ENCODE measurements around the gene SIAH2. TPM values are rescaled to one million over a fixed set of nuclear protein-coding genes. Genes with fewer than 3 reads are reported as not detected.
A peak's percentile ranks its signal among the peaks of the same experiment; 100 is the strongest.

Gene SIAH2
- total and polyA plus RNA-seq, 2 experiments from 2014 or later, result 43.6 to 57.9 TPM

DNA sequence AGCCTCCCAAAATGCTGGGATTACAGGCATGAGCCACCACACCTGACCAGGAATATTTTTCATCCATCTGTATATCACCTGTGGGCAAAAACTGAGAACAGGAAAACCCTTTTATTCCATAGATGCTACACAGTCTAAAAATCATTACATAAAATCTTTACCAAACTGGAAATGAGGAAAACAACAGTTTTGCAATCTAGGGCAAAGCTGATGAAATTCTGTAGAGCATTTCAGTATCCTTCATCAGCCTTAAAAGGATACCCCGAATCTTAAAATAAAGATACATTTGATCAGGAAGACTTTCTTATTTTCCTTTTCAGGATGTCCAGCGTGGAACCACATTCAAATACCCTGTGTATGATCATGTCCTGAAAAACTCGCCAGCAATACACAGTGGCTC is 7.1 kb downstream of the SIAH2 start:
- 96% methylated on average over 3 of the region's 3 CpGs for WGBS (ENCODE audit: low lambda C conversion rate, missing lambda C conversion rate)
- H3K4me3 ChIP-seq, result no peak overlapping the region
- H3K4me2 ChIP-seq, result no peak overlapping the region
- TF ChIP-seq EZH2phosphoT487 (IDR thresholded peaks at IDR 0.05; ENCODE audit: low read depth, severe bottlenecking, unreplicated experiment) (no peak), EZH2 (IDR thresholded peaks at IDR 0.05; ENCODE audit: borderline replicate concordance) (no peak)
- TF ChIP-seq, protein P1, sequence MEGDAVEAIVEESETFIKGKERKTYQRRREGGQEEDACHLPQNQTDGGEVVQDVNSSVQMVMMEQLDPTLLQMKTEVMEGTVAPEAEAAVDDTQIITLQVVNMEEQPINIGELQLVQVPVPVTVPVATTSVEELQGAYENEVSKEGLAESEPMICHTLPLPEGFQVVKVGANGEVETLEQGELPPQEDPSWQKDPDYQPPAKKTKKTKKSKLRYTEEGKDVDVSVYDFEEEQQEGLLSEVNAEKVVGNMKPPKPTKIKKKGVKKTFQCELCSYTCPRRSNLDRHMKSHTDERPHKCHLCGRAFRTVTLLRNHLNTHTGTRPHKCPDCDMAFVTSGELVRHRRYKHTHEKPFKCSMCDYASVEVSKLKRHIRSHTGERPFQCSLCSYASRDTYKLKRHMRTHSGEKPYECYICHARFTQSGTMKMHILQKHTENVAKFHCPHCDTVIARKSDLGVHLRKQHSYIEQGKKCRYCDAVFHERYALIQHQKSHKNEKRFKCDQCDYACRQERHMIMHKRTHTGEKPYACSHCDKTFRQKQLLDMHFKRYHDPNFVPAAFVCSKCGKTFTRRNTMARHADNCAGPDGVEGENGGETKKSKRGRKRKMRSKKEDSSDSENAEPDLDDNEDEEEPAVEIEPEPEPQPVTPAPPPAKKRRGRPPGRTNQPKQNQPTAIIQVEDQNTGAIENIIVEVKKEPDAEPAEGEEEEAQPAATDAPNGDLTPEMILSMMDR (IDR thresholded peaks at IDR 0.05; ENCODE audit: poor library complexity), result no peak
- no peak overlapping the region for H2AFZ ChIP-seq
- no peaks in the 10 kb centered on the region for H3K36me3 ChIP-seq (replicated peaks; ENCODE audit: insufficient read depth, low read depth)
- no peaks in the 10 kb centered on the region for H3K9me2 ChIP-seq (replicated peaks; ENCODE audit: insufficient read depth)
- H4K20me1 ChIP-seq (ENCODE audit: insufficient read depth, poor library complexity, severe bottlenecking), result peaks cover 52% of the 10 kb centered on the region
- H3K27ac ChIP-seq, result peak overlapping the region; percentile 35
- H3K9me3 ChIP-seq (ENCODE audit: low read depth), result no peaks in the 10 kb centered on the region
- DNase-seq (ENCODE audit: low spot score), result no peak
- H3K27me3 ChIP-seq, result no peaks in the 10 kb centered on the region
- peaks cover 49% of the 10 kb centered on the region for H3K4me1 ChIP-seq (ENCODE audit: insufficient read depth)
- peaks cover 98% of the 10 kb centered on the region for H3K79me2 ChIP-seq

DNA sequence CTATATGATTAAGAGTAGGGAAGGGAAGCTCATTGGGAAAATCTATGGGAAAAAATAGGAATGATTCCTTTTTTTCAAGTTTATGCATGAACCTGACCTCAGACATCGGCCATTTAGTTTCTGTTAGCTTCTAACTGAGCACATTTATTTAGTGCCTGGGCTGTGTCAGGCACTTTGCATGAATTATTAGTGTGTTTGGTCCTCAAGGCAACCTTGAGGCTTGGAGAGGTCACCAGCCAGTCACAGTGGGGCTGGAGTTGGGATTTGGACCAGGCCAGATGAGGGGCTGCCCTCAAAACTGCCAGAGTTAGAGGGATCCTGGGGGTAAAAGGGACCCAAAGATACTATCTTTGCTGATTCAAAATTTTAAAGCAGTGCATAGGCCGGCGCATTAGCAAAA is 8.1 kb downstream of the SIAH2 start:
- Histone ChIP-seq H3K36me3 (replicated peaks; ENCODE audit: insufficient read depth, low read depth) (no peaks in the 10 kb centered on the region), H3K79me2 (peaks cover 97% of the 10 kb centered on the region), H3K4me1 (ENCODE audit: insufficient read depth) (peaks cover 39% of the 10 kb centered on the region), H3K9me3 (ENCODE audit: low read depth) (no peaks in the 10 kb centered on the region), H3K4me2 (no peak overlapping the region), H3K27ac (no peak overlapping the region), H3K9me2 (replicated peaks; ENCODE audit: insufficient read depth) (no peaks in the 10 kb centered on the region), H3K27me3 (no peaks in the 10 kb centered on the region), H2AFZ (no peak overlapping the region), H3K4me3 (no peak overlapping the region), H4K20me1 (ENCODE audit: insufficient read depth, poor library complexity, severe bottlenecking) (peaks cover 48% of the 10 kb centered on the region)
- 96% methylated on average over 3 of the region's 3 CpGs for WGBS (ENCODE audit: low lambda C conversion rate, missing lambda C conversion rate)
- TF ChIP-seq, protein P1 (IDR thresholded peaks at IDR 0.05; ENCODE audit: poor library complexity), result no peak
- TF ChIP-seq EZH2 (IDR thresholded peaks at IDR 0.05; ENCODE audit: borderline replicate concordance) (no peak), EZH2phosphoT487 (IDR thresholded peaks at IDR 0.05; ENCODE audit: low read depth, severe bottlenecking, unreplicated experiment) (no peak)
- DNase-seq (ENCODE audit: low spot score), result no peak

DNA sequence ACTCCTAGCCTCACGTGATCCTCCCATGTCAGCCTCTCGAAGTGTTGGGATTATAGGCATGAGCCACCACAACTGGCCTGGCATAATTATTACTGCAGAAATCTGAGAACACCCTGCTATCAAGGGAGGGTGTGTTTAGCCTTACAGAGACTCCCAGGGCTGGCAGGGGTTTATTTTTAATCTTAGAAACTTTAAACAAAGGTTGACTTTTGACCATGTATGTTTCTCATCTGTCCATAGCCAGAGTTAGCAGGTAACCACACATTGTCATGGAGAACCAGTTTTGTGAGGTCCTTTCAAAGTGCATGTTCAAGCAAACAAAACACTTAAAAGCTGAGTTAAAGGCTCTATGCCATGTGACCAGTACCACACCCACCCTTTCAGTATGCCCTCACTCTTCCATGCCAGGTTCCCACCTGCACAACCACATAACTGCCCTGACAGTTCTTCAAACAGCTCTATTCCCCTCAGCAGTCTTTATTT is 11.1 kb downstream of the SIAH2 start:
- H3K9me3 ChIP-seq (ENCODE audit: low read depth), result no peaks in the 10 kb centered on the region
- peaks cover 96% of the 10 kb centered on the region for H3K79me2 ChIP-seq
- no peaks in the 10 kb centered on the region for H3K36me3 ChIP-seq (replicated peaks; ENCODE audit: insufficient read depth, low read depth)
- H3K9me2 ChIP-seq (replicated peaks; ENCODE audit: insufficient read depth), result no peaks in the 10 kb centered on the region
- 51% methylated on average over 2 of the region's 2 CpGs for WGBS (ENCODE audit: low lambda C conversion rate, missing lambda C conversion rate)
- peak overlapping the region; percentile 34 for H3K4me2 ChIP-seq
- H3K27me3 ChIP-seq, result no peaks in the 10 kb centered on the region
- no peak for TF ChIP-seq EZH2phosphoT487 (IDR thresholded peaks at IDR 0.05; ENCODE audit: low read depth, severe bottlenecking, unreplicated experiment)
- no peak for TF ChIP-seq EZH2 (IDR thresholded peaks at IDR 0.05; ENCODE audit: borderline replicate concordance)
- TF ChIP-seq, protein P1 (IDR thresholded peaks at IDR 0.05; ENCODE audit: poor library complexity), result no peak
- peak overlapping the region; percentile 76 for H3K27ac ChIP-seq
- DNase-seq (ENCODE audit: low spot score), result no peak
- peaks cover 35% of the 10 kb centered on the region for H4K20me1 ChIP-seq (ENCODE audit: insufficient read depth, poor library complexity, severe bottlenecking)
- peaks cover 50% of the 10 kb centered on the region for H3K4me1 ChIP-seq (ENCODE audit: insufficient read depth)
- H3K4me3 ChIP-seq, result no peak overlapping the region
- H2AFZ ChIP-seq, result no peak overlapping the region
